Fibroblast of skin of right biceps (primary cell): ENCODE data around the gene PACRGL.
A peak's percentile ranks its signal among the peaks of the same experiment; 100 is the strongest.
"Not testable (repeated sequence)": the region's sequence is repeated elsewhere in the genome, so short reads cannot be mapped to it uniquely, and the experiment has no call there.

ENCODE experiments used
- DNase-seq: peaks from one replicate; pipeline ENCODE4 v3.0.0-alpha.2; 2013

The PACRGL gene

DNA sequence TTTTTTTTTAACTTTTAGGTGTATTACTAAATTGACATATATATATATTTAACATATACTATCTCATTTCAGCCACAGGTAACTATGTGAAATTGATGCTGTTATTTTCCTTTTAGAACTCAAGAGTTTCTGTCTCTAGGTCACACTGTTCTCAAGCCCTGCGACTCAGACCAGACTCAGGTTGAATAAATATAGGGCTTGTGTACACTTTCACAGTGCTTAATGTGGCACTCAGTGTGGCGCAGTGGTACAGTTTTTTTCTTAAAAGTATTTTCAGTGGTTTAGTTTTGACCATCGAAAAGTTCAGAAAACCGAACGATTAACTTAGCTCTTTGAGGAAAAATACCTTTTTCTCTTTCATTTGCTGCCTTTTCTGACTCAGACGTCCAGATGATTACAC lies 24.7 kb downstream of the PACRGL start:
- no peak for DNase-seq

GRCh38 chr4:20735931-20736330 lies 35.7 kb downstream of the PACRGL start:
- no peak for DNase-seq

DNA sequence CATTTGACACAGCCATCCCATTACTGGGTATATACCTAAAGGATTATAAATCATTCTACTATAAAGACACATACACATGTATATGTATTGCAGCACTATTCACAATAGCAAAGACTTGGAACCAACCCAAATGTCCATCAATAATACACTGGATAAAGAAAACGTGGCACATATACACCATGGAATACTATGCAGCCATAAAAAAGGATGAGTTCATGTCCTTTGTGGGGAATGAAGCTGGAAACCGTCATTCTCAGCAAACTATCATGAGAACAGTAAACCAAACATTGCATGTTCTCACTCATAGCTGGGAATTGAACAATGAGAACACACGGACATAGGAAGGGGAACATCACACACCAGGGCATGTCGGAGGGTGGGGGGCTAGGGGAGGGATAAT lies 45.7 kb downstream of the PACRGL start:
- DNase-seq, result not testable (repeated sequence)

DNA sequence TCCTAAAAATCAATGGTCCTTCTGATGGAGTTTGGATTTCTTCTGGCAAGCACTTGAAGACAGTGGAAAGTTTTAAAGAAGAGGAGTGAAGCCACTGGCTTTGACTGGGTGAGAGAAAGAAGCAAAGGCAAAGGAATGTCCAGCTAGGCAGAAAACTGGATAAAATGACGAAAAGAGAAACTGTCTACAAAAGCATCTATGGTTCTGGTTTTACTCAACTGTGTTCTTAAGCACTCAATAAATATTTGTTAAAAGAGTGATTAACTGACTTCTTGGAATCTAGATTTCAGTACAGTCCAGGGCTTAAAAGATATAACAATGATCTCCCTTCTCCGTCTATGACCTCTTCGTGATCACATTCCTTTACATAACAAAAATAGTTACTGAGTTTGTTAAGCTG lies 52.4 kb downstream of the PACRGL start:
- no peak for DNase-seq

DNA sequence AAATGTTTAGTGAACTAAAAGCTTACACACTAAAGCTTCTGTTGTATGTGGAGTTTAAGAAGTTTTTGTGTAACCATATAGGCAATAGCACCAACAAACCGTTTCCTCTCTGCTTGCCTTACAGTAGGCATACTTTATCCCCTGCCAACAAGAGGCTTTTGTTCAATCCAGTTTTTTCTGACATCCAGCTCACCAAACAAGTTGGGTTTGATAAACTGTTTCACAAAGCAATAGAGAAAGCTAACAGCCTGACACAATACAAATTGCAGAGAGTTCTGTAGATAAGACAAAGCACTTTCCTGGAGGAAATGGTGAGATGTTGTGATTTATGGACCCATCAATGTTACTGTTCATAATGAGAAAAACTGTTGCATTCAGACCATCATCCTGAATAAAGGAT lies 53.8 kb downstream of the PACRGL start:
- no peak for DNase-seq

DNA sequence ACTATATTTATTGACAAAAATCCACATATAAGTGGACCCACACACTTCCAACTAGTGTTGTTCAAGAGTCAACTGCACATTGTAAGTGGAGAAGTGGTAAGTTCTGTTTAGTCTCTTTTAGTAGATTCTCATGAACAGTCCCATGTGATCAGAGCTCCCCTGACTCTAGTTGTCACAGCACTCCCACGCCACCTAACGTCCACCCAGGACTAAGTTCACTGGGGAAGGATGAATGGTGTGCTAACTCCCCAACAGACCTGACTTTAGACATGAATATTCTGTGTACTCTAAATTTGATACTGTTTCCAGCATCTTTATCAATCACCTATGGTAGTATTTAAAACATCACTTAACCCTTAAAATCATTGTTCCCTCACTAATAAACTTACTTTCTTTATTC lies 59.8 kb downstream of the PACRGL start:
- no peak for DNase-seq

GRCh38 chr4:20761382-20761781 lies 61.1 kb downstream of the PACRGL start:
- DNase-seq, result no peak

- DNase-seq, result no peak
These were observed 61.6 kb downstream of the PACRGL start for GRCh38 chr4:20761826-20762225.

DNA sequence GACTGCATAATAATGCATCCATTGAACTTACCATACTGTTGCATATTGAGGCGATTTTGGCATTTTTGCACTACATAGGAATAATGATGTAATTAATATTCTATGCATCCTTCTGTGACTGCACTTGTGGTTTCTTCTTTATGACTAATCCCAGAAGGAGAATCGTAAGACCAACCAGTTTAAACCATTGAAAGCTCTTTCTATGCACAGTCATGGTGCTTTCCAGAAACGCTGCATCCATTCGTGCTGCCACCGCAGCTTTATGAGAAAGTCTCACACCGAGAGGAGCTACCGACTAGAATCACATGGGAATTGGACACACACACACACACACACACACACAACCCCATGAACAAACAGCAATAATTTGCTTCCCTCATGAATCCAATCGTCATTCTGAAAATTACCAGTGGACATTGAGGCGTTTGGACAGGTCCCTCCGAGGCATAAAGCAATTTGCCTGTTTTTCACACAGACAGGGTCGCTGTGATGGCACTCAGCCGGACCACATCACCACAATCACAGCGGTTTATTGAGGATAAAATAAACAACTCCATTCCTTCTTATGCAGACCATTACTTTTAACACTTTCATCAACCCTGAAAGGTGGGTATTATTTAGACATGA lies 64.2 kb downstream of the PACRGL start:
- DNase-seq, result peak; percentile 31

- DNase-seq, result peak; percentile 46
These were observed 73.1 kb downstream of the PACRGL start for GRCh38 chr4:20773144-20773997.

DNA sequence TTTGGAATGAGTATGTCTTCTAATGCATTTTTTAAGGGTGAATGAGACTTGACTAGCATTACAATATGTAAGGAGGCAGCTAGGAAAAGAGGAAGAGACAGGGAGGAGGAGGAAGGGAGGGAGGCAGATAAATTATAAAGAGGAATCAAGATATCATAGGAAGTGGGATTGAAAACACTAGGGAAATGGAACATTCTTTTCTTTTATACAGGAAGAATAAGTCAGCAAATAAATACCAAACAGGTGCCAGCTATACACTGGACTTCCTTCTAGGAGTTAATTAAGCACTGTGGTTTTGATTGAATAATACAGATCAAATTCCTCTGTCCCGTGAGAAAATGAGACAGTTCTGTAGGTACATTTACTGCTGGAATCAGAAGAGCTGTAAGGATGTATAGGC lies 78.6 kb downstream of the PACRGL start:
- no peak for DNase-seq

DNA sequence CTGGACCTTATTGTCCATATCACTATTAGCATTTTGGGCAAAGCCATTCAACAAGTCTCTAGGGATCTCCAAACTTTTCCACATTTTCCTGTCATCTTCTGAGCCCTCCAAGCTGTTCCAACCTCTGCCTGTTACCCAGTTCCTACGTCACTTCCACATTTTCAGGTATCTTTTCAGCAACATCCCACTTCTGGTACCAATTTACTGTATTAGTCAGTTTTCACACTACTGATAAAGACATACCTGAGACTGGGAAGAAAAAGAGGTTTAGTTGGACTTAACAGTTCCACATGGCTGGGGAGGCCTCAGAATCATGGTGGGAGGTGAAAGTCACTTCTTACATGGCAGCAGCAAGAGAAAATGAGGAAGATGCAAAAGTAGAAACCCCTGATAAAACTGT lies 82.9 kb downstream of the PACRGL start:
- not testable (repeated sequence) for DNase-seq

DNA sequence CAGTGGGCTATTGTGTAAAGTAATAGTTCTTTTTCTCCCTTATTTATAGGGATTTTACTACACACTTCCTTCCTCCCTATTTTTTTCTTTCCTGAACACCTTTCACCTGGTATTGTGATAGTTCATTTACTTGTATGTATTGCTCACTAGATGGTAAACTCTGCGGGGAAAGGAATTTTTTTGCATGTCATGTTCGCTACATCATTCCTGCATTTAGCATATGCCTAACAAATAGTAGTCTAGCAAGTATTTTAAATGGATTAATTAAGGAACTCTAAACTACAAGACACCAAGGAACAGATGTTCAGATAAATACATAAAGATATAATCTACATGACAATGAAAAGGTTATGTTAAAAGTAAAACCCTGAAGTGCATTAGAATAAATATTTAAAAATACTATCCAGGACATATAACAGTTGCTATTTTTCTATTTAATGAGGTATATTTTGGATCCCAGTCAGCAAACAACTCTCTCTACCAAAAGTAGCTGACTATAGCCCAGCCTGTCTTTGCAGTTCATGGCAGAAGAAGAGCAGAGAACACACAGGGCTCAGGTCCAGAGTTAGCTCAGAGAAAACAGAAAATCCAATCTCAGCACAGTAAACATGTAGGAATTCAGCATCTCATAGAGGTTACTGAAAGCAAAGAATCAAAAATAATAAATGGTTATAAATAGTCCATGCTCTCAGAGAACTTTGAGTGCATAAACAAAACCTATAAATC lies 87.8 kb downstream of the PACRGL start:
- no peak for DNase-seq
